ENCODE measurements around the gene RFTN1.

- TF ChIP-seq EZH2 (IDR thresholded peaks at IDR 0.05; ENCODE audit: low read length, missing control alignments) (no peak), CTCF (conservative IDR thresholded peaks at IDR 0.05 in 1 of 2, IDR thresholded peaks at IDR 0.05 in 1 of 2; ENCODE audit: low read depth in 1 of 2, low read length in 2 of 2) (no peak)
Observed at GRCh38 chr3:16295298-16295890, 218.1 kb downstream of the RFTN1 start.
